Mesodermal cell (in vitro differentiated cells): ENCODE measurements around the gene SARNP.
A peak's percentile ranks its signal among the peaks of the same experiment; 100 is the strongest.

Experiments
- H3K27ac ChIP-seq: 2 replicates; pipeline ENCODE4 v1.7.0; 2013; ENCODE audit warnings: mild to moderate bottlenecking, low read depth, low read length, moderate library complexity; ENCODE audit not compliant: severe bottlenecking
- H3K36me3 ChIP-seq: 2 replicates; pipeline ENCODE4 v1.7.1; 2013; ENCODE audit warnings: mild to moderate bottlenecking, low read length, moderate library complexity; ENCODE audit not compliant: control insufficient read depth, insufficient read depth
- H3K4me1 ChIP-seq: one replicate; pipeline ENCODE4 v1.7.1; 2013; ENCODE audit warnings: mild to moderate bottlenecking, low read length; ENCODE audit not compliant: insufficient read depth, control insufficient read depth, poor library complexity, severe bottlenecking
- H3K4me3 ChIP-seq: 2 replicates; pipeline ENCODE4 v1.7.0; 2013; ENCODE audit warnings: low read length, control low read depth, mild to moderate bottlenecking; ENCODE audit not compliant: insufficient read depth, poor library complexity, severe bottlenecking; ENCODE audit errors: extremely low read depth
- H3K9me3 ChIP-seq: 2 replicates; pipeline ENCODE4 v1.7.1; 2013; ENCODE audit warnings: mild to moderate bottlenecking, low read length, moderate library complexity; ENCODE audit not compliant: control insufficient read depth
- WGBS, 2 experiments: methylation state at CpG; one replicate each; pipeline ENCODE4 v1.1.5; 2013; ENCODE audit warnings: missing lambda C conversion rate in 2 of 2; ENCODE audit not compliant: insufficient coverage in 2 of 2; 5-methylcytosine and 5-hydroxymethylcytosine counted together

The SARNP gene

DNA sequence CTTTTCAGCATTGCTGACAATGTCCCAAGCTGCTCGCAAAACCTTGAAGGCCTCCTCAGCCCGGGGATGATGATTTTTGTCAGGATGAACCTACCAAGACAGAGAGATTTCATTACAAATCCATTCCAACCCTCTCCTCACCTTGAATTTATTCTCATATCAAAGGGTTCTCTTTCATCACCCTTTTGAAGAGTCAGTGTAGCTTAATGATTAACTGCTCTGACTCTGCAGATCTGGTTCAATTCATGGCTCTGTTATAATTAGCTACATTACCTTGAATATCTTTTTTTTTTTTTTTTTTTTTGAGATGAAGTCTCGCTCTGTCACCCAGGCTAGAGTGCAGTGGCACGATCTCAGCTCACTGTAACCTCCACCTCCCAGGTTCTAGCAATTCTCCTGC is 5.9 kb upstream of the SARNP start:
- Histone ChIP-seq H3K4me1 (peaks cover 18% of the 10 kb centered on the region), H3K36me3 (peaks cover 92% of the 10 kb centered on the region), H3K27ac (no peak overlapping the region)

GRCh38 chr12:55822228-55822627 is 4.7 kb upstream of the SARNP start:
- Histone ChIP-seq H3K4me3 (no peak overlapping the region), H3K4me1 (peaks cover 16% of the 10 kb centered on the region), H3K9me3 (no peaks in the 10 kb centered on the region), H3K27ac (no peak overlapping the region), H3K36me3 (peaks cover 81% of the 10 kb centered on the region)
- 80 to 92% methylated on average over 1 to 2 of the region's 6 CpGs for WGBS, 2 experiments

More for the DNA sequence above, 5.9 kb upstream of the SARNP start:
- Histone ChIP-seq H3K9me3 (no peaks in the 10 kb centered on the region), H3K4me3 (no peak overlapping the region)
- 100% methylated on average over 1 to 2 of the region's 4 CpGs for WGBS, 2 experiments

DNA sequence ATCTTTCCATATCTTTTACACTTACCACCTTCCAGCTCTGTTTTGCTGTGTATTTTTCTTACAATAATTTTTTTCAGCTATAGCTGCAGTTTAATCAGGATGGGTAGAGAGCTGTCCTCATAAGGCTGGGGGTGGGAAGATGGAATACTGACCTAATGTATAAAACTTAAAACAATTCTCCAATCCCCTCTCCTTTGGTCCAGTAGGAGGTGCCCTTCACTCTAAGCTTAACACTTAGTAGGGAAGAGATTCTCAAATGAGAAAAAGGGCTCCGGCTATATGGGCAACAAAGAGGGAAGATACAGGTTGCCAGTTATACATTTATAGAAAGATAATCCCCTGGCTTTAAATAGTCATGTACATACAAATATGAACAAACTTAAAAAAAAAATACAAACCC is 3.2 kb upstream of the SARNP start:
- no peaks in the 10 kb centered on the region for H3K9me3 ChIP-seq
- peaks cover 17% of the 10 kb centered on the region for H3K4me1 ChIP-seq
- no CpG with 5 or more reads among the region's 1 CpG for WGBS, 2 experiments
- no peak overlapping the region for H3K4me3 ChIP-seq
- peaks cover 71% of the 10 kb centered on the region for H3K36me3 ChIP-seq
- H3K27ac ChIP-seq: no peak overlapping the region

DNA sequence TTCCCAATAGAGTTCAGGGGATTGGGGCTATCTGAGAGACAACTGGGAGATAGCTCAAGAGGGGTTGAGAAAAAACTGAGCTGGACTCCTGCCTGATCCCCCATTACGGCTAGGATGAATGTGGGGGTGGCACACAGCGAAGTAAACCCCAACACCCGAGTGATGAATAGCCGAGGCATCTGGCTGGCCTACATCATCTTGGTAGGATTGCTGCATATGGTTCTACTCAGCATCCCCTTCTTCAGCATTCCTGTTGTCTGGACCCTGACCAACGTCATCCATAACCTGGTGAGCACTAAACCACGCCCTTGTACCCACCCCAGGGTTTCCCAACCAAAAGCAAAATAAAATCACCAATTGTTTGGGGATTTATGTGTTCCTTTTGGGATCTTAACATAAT is 1.4 kb upstream of the SARNP start:
- peaks cover 18% of the 10 kb centered on the region for H3K4me1 ChIP-seq
- H3K4me3 ChIP-seq: peak overlapping the region; percentile 97
- no peaks in the 10 kb centered on the region for H3K9me3 ChIP-seq
- peaks cover 72% of the 10 kb centered on the region for H3K36me3 ChIP-seq
- no peak overlapping the region for H3K27ac ChIP-seq
- 90 to 92% methylated on average over 4 to 5 of the region's 6 CpGs for WGBS, 2 experiments

DNA sequence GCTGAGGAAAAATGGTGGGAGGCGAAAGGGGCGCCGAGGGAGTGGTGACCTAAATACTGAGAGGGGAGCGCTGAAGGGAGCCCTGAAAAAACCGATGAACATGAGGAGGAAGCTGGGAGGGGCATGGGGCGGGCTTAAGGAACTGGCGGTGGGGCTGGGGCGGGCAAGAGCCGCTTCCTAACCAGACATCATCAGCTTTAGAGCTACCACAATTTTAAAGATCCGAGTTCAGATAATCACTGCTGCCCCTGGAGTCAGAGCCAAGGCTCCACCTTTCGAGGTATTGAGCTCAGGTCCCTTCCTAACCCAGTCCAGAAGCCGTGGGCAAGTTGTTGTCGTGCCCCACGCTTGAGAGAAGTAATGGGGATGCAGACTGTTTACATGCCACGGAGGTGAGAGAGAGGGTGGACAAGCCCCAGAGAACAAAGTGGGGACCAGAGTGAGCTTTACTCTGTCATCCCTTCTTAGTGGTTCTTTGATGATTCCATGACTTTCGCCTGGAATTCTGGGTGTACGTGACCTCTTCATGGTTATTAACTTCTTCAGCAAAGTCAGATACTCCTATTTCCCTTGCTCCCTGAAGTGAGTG is 710 bp upstream of the SARNP start:
- peak overlapping the region; percentile 97 for H3K4me3 ChIP-seq
- H3K36me3 ChIP-seq: peaks cover 72% of the 10 kb centered on the region
- no peak overlapping the region for H3K27ac ChIP-seq
- H3K9me3 ChIP-seq: no peaks in the 10 kb centered on the region
- WGBS, 2 experiments: 1 to 6% methylated on average over 12 to 14 of the region's 17 CpGs
- H3K4me1 ChIP-seq: peaks cover 18% of the 10 kb centered on the region

GRCh38 chr12:55816881-55817344 is 611 bp downstream of the SARNP start:
- H3K36me3 ChIP-seq: peaks cover 70% of the 10 kb centered on the region
- H3K9me3 ChIP-seq: no peaks in the 10 kb centered on the region
- peak overlapping the region; percentile 97 for H3K4me3 ChIP-seq
- 3 to 7% methylated on average over 5 of the region's 14 CpGs for WGBS, 2 experiments
- peaks cover 18% of the 10 kb centered on the region for H3K4me1 ChIP-seq
- H3K27ac ChIP-seq: peak overlapping the region; percentile 74

GRCh38 chr12:55815473-55815872 is 2.1 kb downstream of the SARNP start:
- Histone ChIP-seq H3K4me3 (peak overlapping the region; percentile 97), H3K36me3 (peaks cover 69% of the 10 kb centered on the region), H3K27ac (no peak overlapping the region), H3K4me1 (peaks cover 18% of the 10 kb centered on the region), H3K9me3 (no peaks in the 10 kb centered on the region)
- 90 to 94% methylated on average over 8 to 12 of the region's 12 CpGs for WGBS, 2 experiments

DNA sequence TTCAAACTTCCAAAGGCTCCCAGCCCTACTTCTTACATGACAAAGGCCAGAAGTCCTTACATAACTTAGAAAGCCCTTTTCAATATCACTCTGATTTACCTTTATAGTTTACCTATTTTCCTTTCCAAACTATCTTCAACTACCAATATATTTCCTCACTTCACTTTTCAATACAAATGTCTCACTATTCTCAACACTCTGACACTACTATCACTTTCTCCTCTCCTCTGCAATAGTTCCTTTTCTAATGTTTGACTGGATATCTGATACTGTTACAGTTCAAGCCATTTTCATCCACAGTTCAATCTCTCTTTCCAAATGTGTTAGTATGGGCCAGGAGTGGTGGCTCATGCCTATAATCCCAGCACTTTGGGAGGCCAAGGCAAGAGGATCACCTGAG is 3.3 kb downstream of the SARNP start:
- Histone ChIP-seq H3K36me3 (peaks cover 69% of the 10 kb centered on the region), H3K4me1 (peaks cover 17% of the 10 kb centered on the region), H3K4me3 (no peak overlapping the region), H3K27ac (no peak overlapping the region), H3K9me3 (no peaks in the 10 kb centered on the region)

DNA sequence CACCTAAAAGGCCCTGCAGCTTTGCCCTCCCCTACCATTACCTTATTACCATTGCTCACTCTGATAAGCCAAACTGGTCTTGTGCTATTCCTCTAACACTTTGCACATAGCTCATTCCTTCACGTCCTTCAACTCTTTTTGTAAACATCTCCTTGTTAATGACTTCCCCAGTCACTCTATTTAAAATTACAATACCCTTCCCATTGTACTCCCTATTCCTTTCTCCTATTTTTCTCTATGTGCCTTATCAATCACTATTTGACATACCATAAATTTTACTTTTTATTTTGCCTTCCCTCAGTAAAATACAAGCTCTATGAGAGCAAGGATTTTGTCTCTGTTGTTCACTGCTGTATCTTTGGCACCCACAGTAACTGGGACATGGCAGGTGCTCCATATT is 5.4 kb downstream of the SARNP start:
- H3K27ac ChIP-seq: no peak overlapping the region
- 79 to 89% methylated on average over 1 of the region's 1 CpG for WGBS, 2 experiments
- H3K36me3 ChIP-seq: peaks cover 79% of the 10 kb centered on the region
- H3K4me1 ChIP-seq: peaks cover 12% of the 10 kb centered on the region
- H3K9me3 ChIP-seq: no peaks in the 10 kb centered on the region
- H3K4me3 ChIP-seq: no peak overlapping the region

DNA sequence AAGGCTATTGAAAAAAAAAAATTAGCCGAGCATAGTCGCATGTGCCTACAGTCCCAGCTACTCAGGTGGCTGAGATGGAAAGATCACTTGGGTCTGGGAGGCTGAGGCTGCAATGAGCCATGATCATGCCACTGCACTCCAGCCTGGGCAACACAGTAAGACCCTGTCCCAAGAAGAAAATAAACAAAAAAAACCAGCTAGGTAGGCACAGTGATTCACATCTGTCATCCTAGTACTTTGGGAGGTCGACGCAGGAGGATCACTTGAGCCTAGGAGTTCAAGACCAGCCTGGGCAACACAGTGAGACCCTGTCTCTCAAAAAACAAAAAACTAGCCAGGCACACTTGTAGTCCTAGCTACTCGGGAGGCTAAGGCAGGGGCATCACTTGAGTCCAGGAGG is 8.2 kb downstream of the SARNP start:
- Histone ChIP-seq H3K36me3 (peaks cover 89% of the 10 kb centered on the region), H3K4me1 (no peaks in the 10 kb centered on the region), H3K9me3 (no peaks in the 10 kb centered on the region), H3K4me3 (no peak overlapping the region), H3K27ac (no peak overlapping the region)
- 100% methylated on average over 2 to 4 of the region's 5 CpGs for WGBS, 2 experiments

- WGBS, 2 experiments: 92 to 100% methylated on average over 2 to 4 of the region's 8 CpGs
- Histone ChIP-seq H3K9me3 (no peaks in the 10 kb centered on the region), H3K36me3 (peaks cover 85% of the 10 kb centered on the region), H3K4me3 (no peak overlapping the region), H3K27ac (no peak overlapping the region), H3K4me1 (no peaks in the 10 kb centered on the region)
These were observed 10.5 kb downstream of the SARNP start for GRCh38 chr12:55806982-55807381.
